Endothelial cell of umbilical vein (primary cell): Measurements from ENCODE around the gene IER3IP1. TPM values are rescaled to one million over a fixed set of nuclear protein-coding genes. Genes with fewer than 3 reads are reported as not detected.

Experiments used
- BruUV-seq: library from RNA; stranded (reverse); fragments of 400-500 nt; replicated peaks from 2 replicates; lab custom pipeline; 2021; lab: Mats Ljungman, UMichigan
- CTCF ChIA-PET: fragments of 300-600, 350-600 bp; sonication (Branson Sonifier 250); formaldehyde crosslinking; loops from one replicate; lab custom pipeline; 2021; ENCODE audit warnings: antibody characterized with exemption, inconsistent platforms; lab: Charles Lee
- POLR2A ChIA-PET: fragments of 300-600, 350-600 bp; sonication (Branson Sonifier 250); formaldehyde crosslinking; loops from one replicate; lab custom pipeline; 2021; ENCODE audit warnings: antibody characterized with exemption, inconsistent platforms; lab: Charles Lee
- DNase-seq: peaks from one replicate; pipeline ENCODE4 v3.0.0-alpha.2; 2011; ENCODE audit warnings: low read depth, low spot score
- FAIRE-seq: peaks from 2 replicates; lab custom pipeline; 2011; peaks lifted over from hg19 to GRCh38; lab: Jason Lieb, UNC
- H2AFZ ChIP-seq: 2 replicates; pipeline ENCODE4 v1.6.0; 2012; ENCODE audit warnings: low read depth, low read length, control low read depth, inconsistent platforms
- H3K27ac ChIP-seq: 2 replicates; pipeline ENCODE4 v1.5.1; 2011; ENCODE audit warnings: low read depth, mild to moderate bottlenecking, control low read depth, low read length, moderate library complexity; ENCODE audit not compliant: insufficient read depth
- H3K27me3 ChIP-seq, 2 experiments: 2 replicates each; pipeline versions ENCODE4 v1.6.0 to v1.6.1; 2011; ENCODE audit warnings: low read length in 2 of 2, mixed read lengths in 1 of 2; ENCODE audit not compliant: control insufficient read depth in 2 of 2, insufficient read depth in 2 of 2
- H3K36me3 ChIP-seq, 2 experiments: 2 replicates in 1 of 2; 3 replicates in 1 of 2; pipeline ENCODE4 v1.5.1; 2011; ENCODE audit warnings: low read length in 2 of 2, mild to moderate bottlenecking in 1 of 2, moderate library complexity in 1 of 2; ENCODE audit not compliant: control insufficient read depth in 2 of 2, insufficient read depth in 2 of 2; ENCODE audit errors: extremely low read depth in 1 of 2
- H3K4me1 ChIP-seq: 3 replicates; pipeline ENCODE4 v1.5.1; 2011; ENCODE audit warnings: mild to moderate bottlenecking, low read length; ENCODE audit not compliant: control insufficient read depth, insufficient read depth; ENCODE audit errors: extremely low read depth
- H3K4me2 ChIP-seq: 2 replicates; pipeline ENCODE4 v1.6.1; 2011; ENCODE audit warnings: low read length, control low read depth, mixed read lengths; ENCODE audit not compliant: insufficient read depth
- H3K4me3 ChIP-seq, 3 experiments: fragments of 200-600 bp in 1 of 3; sonication (generic), shearing (Covaris generic) in 1 of 3; replicated peaks in 1 of 3; 2 replicates each; pipeline ENCODE4 v1.5.1; 2011 to 2016; ENCODE audit warnings: control low read depth in 3 of 3, low read length in 3 of 3, mild to moderate bottlenecking in 2 of 3, inconsistent platforms in 1 of 3, low read depth in 1 of 3, moderate library complexity in 1 of 3; ENCODE audit not compliant: insufficient read depth in 1 of 3
- H3K79me2 ChIP-seq: 2 replicates; pipeline ENCODE4 v1.6.0; 2012; ENCODE audit warnings: low read length, inconsistent platforms; ENCODE audit not compliant: control insufficient read depth, insufficient read depth
- H3K9ac ChIP-seq: replicated peaks from 2 replicates; pipeline ENCODE3; 2011; ENCODE audit warnings: low read length, control low read depth; ENCODE audit not compliant: insufficient read depth; ENCODE audit errors: extremely low read depth
- H3K9me1 ChIP-seq: replicated peaks from 3 replicates; pipeline ENCODE4 v1.6.0; 2011; ENCODE audit warnings: mild to moderate bottlenecking, low read length; ENCODE audit not compliant: control insufficient read depth, insufficient read depth; ENCODE audit errors: extremely low read depth
- H3K9me3 ChIP-seq: replicated peaks from 2 replicates; pipeline ENCODE4 v1.5.1; 2012; ENCODE audit warnings: low read length, inconsistent platforms; ENCODE audit not compliant: control insufficient read depth, insufficient read depth
- H4K20me1 ChIP-seq: replicated peaks from 2 replicates; pipeline ENCODE3; 2011; ENCODE audit warnings: mild to moderate bottlenecking, low read length; ENCODE audit not compliant: control insufficient read depth, insufficient read depth; ENCODE audit errors: extremely low read depth
- EZH2 ChIP-seq: IDR thresholded peaks from 2 replicates; pipeline ENCODE4 v1.6.1; 2012; ENCODE audit warnings: borderline replicate concordance, low read depth, mild to moderate bottlenecking, moderate library complexity, low read length, inconsistent platforms; ENCODE audit not compliant: severe bottlenecking
- FOS ChIP-seq: IDR thresholded peaks from 2 replicates; pipeline ENCODE4 v1.6.1; 2011; ENCODE audit warnings: mild to moderate bottlenecking, low read length, moderate library complexity, borderline replicate concordance; ENCODE audit not compliant: insufficient read depth
- POLR2A ChIP-seq: IDR thresholded peaks from 2 replicates; pipeline ENCODE4 v1.6.1; 2012; ENCODE audit warnings: low read depth, mild to moderate bottlenecking, control low read depth, low read length
- POLR2AphosphoS5 ChIP-seq: IDR thresholded peaks from 2 replicates; pipeline ENCODE4 v1.6.1; 2012; ENCODE audit warnings: low read depth, mild to moderate bottlenecking, control low read depth, low read length, moderate library complexity; ENCODE audit not compliant: insufficient read depth
- dilution Hi-C: fragments of 300-500 bp; cut with MboI; formaldehyde crosslinking; loops from one replicate; pipeline ENCODE4 v1.15.0; 2019; ENCODE audit warnings: low sequenced_read_pairs; ENCODE audit not compliant: extremely low pct_ligation_motif_present
- intact Hi-C: fragments of 100-400 bp; cut with micrococcal nuclease; formaldehyde crosslinking; loops from one replicate; pipeline ENCODE4 v1.10.0; 2022
- polyA plus RNA-seq, 4 experiments: library from polyadenylated mRNA; depleted of rRNA in 3 of 4; stranded (reverse) in 3 of 4; unstranded in 1 of 4; fragments of >200 nt; gene quantifications; 2 replicates each; pipeline versions ENCODE4 v1.2.1 to v1.2.3, GENCODE V29; 2011 to 2012; ENCODE audit warnings: missing spikeins in 1 of 4
- total RNA-seq: library from RNA; stranded (reverse); gene quantifications from 2 replicates; pipeline ENCODE4 v1.2.3, GENCODE V29; 2021
- TF ChIP-seq, protein P1 (sequence below): IDR thresholded peaks from 2 replicates; pipeline ENCODE4 v1.6.1; 2011; ENCODE audit not compliant: insufficient read depth, insufficient read length
- TF ChIP-seq, protein P2 (sequence below), 2 donors: IDR thresholded peaks; 1 replicate in 1 of 2; 2 replicates in 1 of 2; pipeline ENCODE4 v1.5.1; 2011; ENCODE audit warnings: low read length in 2 of 2, mild to moderate bottlenecking in 2 of 2, moderate library complexity in 2 of 2, control low read depth in 1 of 2, inconsistent platforms in 1 of 2, low read depth in 1 of 2; ENCODE audit not compliant: insufficient read depth in 1 of 2; ENCODE audit errors: extremely low read depth in 1 of 2

IER3IP1 gene
- total and polyA plus RNA-seq, 2 donors (not counting 3 experiments of a cell fraction or from before 2014, with no cell fraction given): 9.6 to 14.2 TPM

DNA sequence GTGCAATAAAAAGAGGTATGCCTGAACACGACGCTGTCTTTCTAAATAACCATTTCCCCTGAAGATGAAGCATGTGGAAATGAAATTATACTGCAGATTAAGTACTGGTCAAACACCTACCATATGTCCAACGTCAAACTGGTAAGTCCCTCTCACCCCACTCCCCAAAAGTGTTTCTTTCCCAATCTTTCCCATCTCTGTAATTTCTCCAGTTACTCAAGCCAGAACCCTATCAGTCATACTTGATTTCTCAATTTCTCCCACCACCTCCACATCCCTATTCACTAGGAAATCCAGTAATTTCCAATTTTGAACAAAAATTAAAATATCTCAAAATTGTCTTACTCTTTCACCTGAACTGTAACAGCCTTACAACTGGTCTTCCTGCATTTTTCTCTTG is 55.0 kb downstream of the IER3IP1 start:
- H2AFZ ChIP-seq: no peak overlapping the region
- POLR2A ChIA-PET: no interaction called here
- TF ChIP-seq FOS (no peak), POLR2AphosphoS5 (no peak)
- TF ChIP-seq, protein P1, sequence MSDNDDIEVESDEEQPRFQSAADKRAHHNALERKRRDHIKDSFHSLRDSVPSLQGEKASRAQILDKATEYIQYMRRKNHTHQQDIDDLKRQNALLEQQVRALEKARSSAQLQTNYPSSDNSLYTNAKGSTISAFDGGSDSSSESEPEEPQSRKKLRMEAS: no peak

DNA sequence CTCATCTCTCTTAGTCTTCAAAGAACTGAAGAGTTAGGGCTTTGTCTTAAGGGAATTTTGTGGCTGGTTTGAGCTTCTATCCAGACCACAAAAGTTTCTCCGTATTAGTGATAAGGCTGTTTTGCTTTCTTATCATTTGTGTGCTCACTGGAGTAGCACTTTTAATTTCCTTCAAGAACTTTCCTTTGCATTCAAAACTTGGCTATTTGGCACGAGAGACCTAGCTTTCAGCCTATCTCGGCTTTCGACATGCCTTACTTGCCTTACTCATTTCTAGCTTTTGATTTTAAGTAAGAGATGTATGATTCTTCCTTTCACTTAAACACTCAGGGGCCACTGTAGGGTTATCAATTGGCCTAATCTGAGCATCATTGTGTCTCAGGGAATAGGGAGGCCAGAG is 55.7 kb downstream of the IER3IP1 start:
- POLR2A ChIA-PET: no interaction called here
- no peaks in the 10 kb centered on the region for H3K36me3 ChIP-seq

More for the DNA sequence above, 55.0 kb downstream of the IER3IP1 start:
- H3K9ac ChIP-seq: no peak overlapping the region
- no peaks in the 10 kb centered on the region for H3K9me1 ChIP-seq
- no peaks in the 10 kb centered on the region for H4K20me1 ChIP-seq
- H3K36me3 ChIP-seq: no peaks in the 10 kb centered on the region
- H3K4me3 ChIP-seq: no peak overlapping the region
- no peaks in the 10 kb centered on the region for H3K79me2 ChIP-seq
- H3K4me2 ChIP-seq: no peak overlapping the region
- no peak for DNase-seq
- H3K4me1 ChIP-seq: no peaks in the 10 kb centered on the region
- no peak overlapping the region for H3K27ac ChIP-seq
- FAIRE-seq: no peak
- no TSS peak for BruUV-seq
- dilution Hi-C loops: no loop called here
- H3K9me3 ChIP-seq: no peaks in the 10 kb centered on the region
- CTCF ChIA-PET: no interaction called here
- H3K27me3 ChIP-seq: no peaks in the 10 kb centered on the region
- intact Hi-C loops: no loop called here

More for the DNA sequence above, 55.7 kb downstream of the IER3IP1 start:
- intact Hi-C loops (no loop called here), dilution Hi-C loops (no loop called here)
- no peaks in the 10 kb centered on the region for H4K20me1 ChIP-seq
- TF ChIP-seq, protein P2, sequence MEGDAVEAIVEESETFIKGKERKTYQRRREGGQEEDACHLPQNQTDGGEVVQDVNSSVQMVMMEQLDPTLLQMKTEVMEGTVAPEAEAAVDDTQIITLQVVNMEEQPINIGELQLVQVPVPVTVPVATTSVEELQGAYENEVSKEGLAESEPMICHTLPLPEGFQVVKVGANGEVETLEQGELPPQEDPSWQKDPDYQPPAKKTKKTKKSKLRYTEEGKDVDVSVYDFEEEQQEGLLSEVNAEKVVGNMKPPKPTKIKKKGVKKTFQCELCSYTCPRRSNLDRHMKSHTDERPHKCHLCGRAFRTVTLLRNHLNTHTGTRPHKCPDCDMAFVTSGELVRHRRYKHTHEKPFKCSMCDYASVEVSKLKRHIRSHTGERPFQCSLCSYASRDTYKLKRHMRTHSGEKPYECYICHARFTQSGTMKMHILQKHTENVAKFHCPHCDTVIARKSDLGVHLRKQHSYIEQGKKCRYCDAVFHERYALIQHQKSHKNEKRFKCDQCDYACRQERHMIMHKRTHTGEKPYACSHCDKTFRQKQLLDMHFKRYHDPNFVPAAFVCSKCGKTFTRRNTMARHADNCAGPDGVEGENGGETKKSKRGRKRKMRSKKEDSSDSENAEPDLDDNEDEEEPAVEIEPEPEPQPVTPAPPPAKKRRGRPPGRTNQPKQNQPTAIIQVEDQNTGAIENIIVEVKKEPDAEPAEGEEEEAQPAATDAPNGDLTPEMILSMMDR (IDR thresholded peaks at IDR 0.05; ENCODE audit: extremely low read depth in 1 of 2, insufficient read depth in 1 of 2, low read depth in 1 of 2, low read length in 2 of 2): no peak
- TF ChIP-seq FOS (no peak), POLR2A (no peak), EZH2 (no peak)
- no peak overlapping the region for H3K27ac ChIP-seq
- H3K4me1 ChIP-seq: no peaks in the 10 kb centered on the region
- no peak overlapping the region for H2AFZ ChIP-seq
- no peak overlapping the region for H3K4me3 ChIP-seq
- FAIRE-seq: no peak
- no peak for DNase-seq
- no peak overlapping the region for H3K4me2 ChIP-seq
- H3K27me3 ChIP-seq: no peaks in the 10 kb centered on the region
- no peaks in the 10 kb centered on the region for H3K79me2 ChIP-seq
- CTCF ChIA-PET: interaction anchor here (0.8 to 1.1 kb wide), 2 partner anchors 14 to 84 kb away, joined by 4 to 5 read pairs; no protein-coding TSS in a partner anchor
- H3K9me1 ChIP-seq: no peaks in the 10 kb centered on the region
- BruUV-seq: no TSS peak
- no peak overlapping the region for H3K9ac ChIP-seq
- H3K9me3 ChIP-seq: no peaks in the 10 kb centered on the region
